ENCODE results near the gene SDK1.
A peak's percentile ranks its signal among the peaks of the same experiment; 100 is the strongest.

The SDK1 gene

DNA sequence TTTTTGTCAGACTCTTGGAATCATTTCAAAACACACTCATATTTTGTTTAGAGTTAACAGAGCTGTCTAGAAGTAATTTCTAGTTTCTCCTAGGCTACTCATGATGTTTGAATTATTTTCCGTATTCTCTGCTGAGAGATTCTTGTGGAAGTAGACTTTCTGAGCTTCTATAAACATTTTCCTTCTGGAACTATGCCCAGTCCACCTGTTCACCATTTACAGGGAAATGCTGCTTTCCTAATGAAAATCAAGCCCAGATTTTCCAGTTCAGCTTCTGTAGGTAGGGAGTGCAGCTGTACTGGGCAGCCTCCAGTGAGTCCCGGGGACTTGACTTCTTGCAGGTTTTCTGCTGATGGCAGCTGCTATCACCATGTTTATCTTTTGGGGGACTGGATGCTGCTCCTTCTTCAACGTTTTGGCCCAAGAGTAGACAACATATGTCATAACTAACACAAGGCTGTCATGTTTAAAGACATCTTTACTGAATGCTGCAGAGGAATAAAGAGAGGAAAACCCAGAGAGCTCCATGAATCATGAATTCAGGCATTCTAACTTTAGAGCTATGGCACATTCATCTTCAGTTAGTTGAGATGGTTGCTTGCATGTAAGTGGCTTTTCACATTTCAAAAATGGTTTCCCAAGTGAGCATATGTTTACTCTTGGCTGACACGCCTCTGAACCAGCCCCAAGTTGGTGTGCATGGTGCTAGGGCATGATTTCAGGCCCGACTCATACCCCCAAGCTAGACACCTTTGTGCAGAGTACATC lies 85.6 kb downstream of the SDK1 start:
- ChIA-PET POLR2A (ENCODE audit: low non-redundant PET) (no interaction called here), CTCF (interaction anchor here (0.7 kb wide), 1 partner anchor 35 kb away, joined by 3 read pairs; no protein-coding TSS in a partner anchor)

DNA sequence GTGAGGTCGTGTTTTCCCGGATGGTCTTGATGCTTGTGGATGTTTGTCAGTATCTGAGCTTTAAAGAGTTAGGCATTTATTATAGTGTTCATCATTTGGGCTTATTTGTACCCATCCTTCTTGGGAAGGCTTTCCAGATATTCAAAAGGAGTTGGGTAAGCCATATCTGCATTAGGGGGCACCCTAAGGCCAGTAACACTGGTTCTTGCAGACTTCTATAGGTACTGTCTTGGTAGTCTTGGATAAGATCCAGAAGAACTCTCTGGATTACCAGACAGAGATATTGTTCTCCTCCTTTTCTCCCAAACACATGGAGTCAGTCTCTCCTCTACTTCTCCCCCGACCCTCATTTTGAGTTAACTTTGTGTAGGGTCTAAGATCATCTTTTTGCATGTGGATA lies 92.8 kb downstream of the SDK1 start:
- DNase-seq (ENCODE audit: low spot score), result no peak
- CTCF ChIA-PET, result no interaction called here
- no peak overlapping the region for H3K27ac ChIP-seq
- TF ChIP-seq, protein P1, sequence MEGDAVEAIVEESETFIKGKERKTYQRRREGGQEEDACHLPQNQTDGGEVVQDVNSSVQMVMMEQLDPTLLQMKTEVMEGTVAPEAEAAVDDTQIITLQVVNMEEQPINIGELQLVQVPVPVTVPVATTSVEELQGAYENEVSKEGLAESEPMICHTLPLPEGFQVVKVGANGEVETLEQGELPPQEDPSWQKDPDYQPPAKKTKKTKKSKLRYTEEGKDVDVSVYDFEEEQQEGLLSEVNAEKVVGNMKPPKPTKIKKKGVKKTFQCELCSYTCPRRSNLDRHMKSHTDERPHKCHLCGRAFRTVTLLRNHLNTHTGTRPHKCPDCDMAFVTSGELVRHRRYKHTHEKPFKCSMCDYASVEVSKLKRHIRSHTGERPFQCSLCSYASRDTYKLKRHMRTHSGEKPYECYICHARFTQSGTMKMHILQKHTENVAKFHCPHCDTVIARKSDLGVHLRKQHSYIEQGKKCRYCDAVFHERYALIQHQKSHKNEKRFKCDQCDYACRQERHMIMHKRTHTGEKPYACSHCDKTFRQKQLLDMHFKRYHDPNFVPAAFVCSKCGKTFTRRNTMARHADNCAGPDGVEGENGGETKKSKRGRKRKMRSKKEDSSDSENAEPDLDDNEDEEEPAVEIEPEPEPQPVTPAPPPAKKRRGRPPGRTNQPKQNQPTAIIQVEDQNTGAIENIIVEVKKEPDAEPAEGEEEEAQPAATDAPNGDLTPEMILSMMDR (conservative IDR thresholded peaks at IDR 0.05; ENCODE audit: low read depth), result no peak; the same call in 1 of the 2 replicates
- POLR2A ChIA-PET (ENCODE audit: low non-redundant PET), result no interaction called here

More for the DNA sequence above, 85.6 kb downstream of the SDK1 start:
- DNase-seq (ENCODE audit: low spot score), result no peak
- no peak overlapping the region for H3K27ac ChIP-seq
- TF ChIP-seq, protein P1 (conservative IDR thresholded peaks at IDR 0.05; ENCODE audit: low read depth), result no peak

DNA sequence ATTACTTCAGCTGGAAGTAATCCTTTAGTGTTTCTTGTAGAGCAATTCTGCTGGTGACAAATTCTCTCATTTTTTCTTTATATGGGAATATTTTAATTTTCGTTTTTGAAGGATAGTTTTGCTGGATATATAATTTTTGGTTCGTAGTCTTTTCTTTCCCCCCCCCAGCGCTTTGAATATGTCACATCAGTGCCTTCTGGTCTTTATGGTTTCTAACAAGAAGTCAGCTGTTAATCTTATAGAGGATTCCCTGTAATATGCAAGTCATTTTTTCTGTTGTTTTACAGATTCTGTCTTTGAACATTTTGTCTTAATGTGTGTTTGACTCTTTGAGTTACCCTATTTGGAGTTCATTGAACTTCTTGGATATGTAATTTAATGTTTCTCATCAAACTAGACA lies 96.3 kb downstream of the SDK1 start:
- DNase-seq (ENCODE audit: low spot score), result no peak
- ChIA-PET POLR2A (ENCODE audit: low non-redundant PET) (no interaction called here), CTCF (no interaction called here)
- H3K27ac ChIP-seq, result no peak overlapping the region
- TF ChIP-seq, protein P1 (conservative IDR thresholded peaks at IDR 0.05; ENCODE audit: low read depth), result no peak

DNA sequence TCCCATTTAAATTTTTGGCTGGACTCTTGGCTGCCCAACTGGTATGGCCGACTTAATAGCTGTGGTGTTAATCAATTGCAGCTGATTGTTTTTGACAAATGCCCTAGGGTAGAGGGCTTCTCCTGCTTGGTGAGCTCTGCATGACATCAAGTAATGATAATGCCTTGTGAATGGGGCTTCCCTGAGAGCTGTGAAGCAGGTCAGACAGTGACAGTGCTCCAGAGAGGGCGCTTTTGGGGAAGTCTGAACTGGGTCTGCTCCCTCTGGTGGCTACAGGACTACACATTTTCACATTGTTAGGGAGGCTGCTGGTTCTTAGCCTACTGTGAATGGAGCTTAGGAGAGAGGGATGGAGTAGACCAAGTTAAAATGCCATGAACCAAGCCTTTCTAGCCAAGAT lies 98.8 kb downstream of the SDK1 start:
- DNase-seq (ENCODE audit: low spot score), result no peak
- H3K27ac ChIP-seq, result no peak overlapping the region
- POLR2A ChIA-PET (ENCODE audit: low non-redundant PET), result no interaction called here
- TF ChIP-seq, protein P1 (conservative IDR thresholded peaks at IDR 0.05; ENCODE audit: low read depth), result 0 out of 2 replicates have a peak, but pooled peaks have one; percentile 14
- CTCF ChIA-PET, result no interaction called here

DNA sequence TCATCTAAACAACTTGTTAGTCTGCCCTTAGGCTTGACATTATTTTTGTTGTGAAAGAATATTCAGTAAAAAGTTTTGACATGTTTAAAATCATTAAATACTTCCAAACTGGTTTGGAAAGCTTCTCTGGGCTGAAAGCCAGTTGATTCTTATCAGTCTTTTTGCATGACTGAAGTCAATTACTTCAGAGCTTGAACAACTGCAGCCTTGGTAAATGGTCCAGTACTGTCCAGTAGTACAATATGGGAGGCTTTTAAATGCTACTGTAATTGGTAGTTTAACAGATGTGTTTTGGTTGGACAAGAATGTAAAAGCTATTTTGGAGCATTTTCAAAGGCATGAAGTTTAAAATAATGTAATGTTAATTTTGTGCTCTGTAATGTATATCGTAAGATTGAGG lies 103.4 kb downstream of the SDK1 start:
- TF ChIP-seq, protein P1 (conservative IDR thresholded peaks at IDR 0.05; ENCODE audit: low read depth), result no peak
- ChIA-PET CTCF (no interaction called here), POLR2A (ENCODE audit: low non-redundant PET) (no interaction called here)
- peak; percentile 38 for DNase-seq (ENCODE audit: low spot score)
- H3K27ac ChIP-seq, result no peak overlapping the region

DNA sequence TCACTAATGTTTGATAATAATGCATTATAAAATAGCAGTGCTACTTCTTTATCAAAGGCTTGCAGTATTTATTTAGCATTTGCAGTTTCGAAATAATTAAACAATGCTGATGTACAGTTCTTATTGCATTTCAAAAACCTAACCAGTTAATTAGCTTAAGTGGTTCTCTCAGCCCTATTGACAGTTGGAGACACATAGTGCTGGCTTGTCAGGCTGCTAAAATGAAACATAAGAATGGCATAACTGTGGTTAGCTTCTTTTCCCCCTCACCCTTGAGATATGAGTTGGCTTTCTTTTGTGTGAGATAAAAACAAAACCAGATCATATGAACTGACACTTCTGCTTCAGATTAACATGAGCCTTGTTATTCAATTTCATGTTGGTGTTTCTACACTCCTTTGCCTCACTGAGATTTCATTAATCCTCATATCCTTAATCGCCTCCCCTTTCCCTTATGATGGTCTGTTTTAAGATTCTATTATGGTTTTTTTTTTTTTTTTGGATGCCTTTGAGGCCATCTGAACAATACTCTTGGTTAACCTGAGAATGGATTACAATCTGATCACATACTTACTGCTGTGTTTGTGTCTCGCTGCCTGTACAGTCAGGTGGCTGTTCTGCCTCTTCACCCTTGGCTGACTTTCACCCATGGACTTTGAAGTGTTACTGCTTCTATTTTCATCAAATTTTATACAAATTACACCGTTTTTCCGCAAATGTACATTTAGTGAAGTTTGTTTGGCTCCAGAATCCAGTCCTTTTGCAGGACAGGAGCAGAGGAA lies 108.0 kb downstream of the SDK1 start:
- TF ChIP-seq, protein P1 (conservative IDR thresholded peaks at IDR 0.05; ENCODE audit: low read depth), result no peak
- no peak for DNase-seq (ENCODE audit: low spot score)
- H3K27ac ChIP-seq, result no peak overlapping the region
- CTCF ChIA-PET, result no interaction called here
- POLR2A ChIA-PET (ENCODE audit: low non-redundant PET), result no interaction called here
